Hepatocyte (in vitro differentiated cells): ENCODE measurements around the gene SFMBT2.

Source experiments
- EZH2 ChIP-seq: fragments of 200-600 bp; sonication (generic); IDR thresholded peaks from 2 replicates; pipeline ENCODE4 v1.6.1; 2016; ENCODE audit warnings: antibody characterized with exemption, mild to moderate bottlenecking, borderline replicate concordance
- EZH2phosphoT487 ChIP-seq: fragments of 200-600 bp; sonication (generic); IDR thresholded peaks from one replicate; pipeline ENCODE4 v1.6.1; 2018; ENCODE audit warnings: antibody characterized with exemption, mild to moderate bottlenecking, low read depth, moderate library complexity; ENCODE audit not compliant: unreplicated experiment, severe bottlenecking
- TF ChIP-seq, protein P1 (sequence below): fragments of 200-600 bp; sonication (generic); IDR thresholded peaks from 2 replicates; pipeline ENCODE4 v1.5.1; 2016; ENCODE audit warnings: antibody characterized with exemption, mild to moderate bottlenecking; ENCODE audit not compliant: poor library complexity

DNA sequence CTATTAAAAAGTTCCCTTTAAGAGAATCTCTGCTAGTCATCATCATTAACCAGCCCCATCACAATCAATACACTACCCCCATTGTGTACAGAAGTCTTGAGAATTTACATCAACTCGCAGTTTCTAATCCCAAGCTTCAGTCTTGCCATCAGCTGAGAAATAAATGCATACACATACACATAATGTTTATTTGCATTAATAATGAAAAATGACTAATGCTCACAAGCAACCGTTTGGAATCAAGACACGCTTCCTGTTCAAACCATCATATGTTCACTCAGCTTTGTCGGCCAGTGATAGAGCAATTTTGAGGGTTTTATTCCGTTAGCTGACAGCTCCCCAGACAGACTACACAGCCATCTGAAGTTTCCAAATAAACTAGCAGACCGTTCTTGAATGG, 287.1 kb downstream of the SFMBT2 start:
- TF ChIP-seq, protein P1, sequence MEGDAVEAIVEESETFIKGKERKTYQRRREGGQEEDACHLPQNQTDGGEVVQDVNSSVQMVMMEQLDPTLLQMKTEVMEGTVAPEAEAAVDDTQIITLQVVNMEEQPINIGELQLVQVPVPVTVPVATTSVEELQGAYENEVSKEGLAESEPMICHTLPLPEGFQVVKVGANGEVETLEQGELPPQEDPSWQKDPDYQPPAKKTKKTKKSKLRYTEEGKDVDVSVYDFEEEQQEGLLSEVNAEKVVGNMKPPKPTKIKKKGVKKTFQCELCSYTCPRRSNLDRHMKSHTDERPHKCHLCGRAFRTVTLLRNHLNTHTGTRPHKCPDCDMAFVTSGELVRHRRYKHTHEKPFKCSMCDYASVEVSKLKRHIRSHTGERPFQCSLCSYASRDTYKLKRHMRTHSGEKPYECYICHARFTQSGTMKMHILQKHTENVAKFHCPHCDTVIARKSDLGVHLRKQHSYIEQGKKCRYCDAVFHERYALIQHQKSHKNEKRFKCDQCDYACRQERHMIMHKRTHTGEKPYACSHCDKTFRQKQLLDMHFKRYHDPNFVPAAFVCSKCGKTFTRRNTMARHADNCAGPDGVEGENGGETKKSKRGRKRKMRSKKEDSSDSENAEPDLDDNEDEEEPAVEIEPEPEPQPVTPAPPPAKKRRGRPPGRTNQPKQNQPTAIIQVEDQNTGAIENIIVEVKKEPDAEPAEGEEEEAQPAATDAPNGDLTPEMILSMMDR: no peak
- TF ChIP-seq EZH2phosphoT487 (no peak), EZH2 (no peak)
